HEK293 (cell line): Measurements from ENCODE around the gene CD200.

Experiments
- KLF16 ChIP-seq: fragments of 450-650 bp; formaldehyde crosslinking; IDR thresholded peaks from 2 replicates; pipeline ENCODE4 v1.5.1; 2017; ENCODE audit warnings: missing biosample characterization, missing genetic modification characterization
- ZNF416 ChIP-seq: fragments of 450-650 bp; formaldehyde crosslinking; IDR thresholded peaks from 2 replicates; pipeline ENCODE4 v1.5.1; 2016; ENCODE audit warnings: missing biosample characterization, missing genetic modification characterization

- TF ChIP-seq KLF16 (tag by site-specific recombination) (no peak), ZNF416 (tag by site-specific recombination) (no peak)
Measured at GRCh38 chr3:112335434-112335781, 2.5 kb downstream of the CD200 start.
